ENCODE data around the gene KCND2.

GRCh38 chr7:120609136-120609753 is 336.3 kb downstream of the KCND2 start:
- TF ChIP-seq CTCF (IDR thresholded peaks at IDR 0.05) (no peak), MAX (IDR thresholded peaks at IDR 0.05) (no peak), SREBF2 (IDR thresholded peaks at IDR 0.05) (no peak), RNF2 (IDR thresholded peaks at IDR 0.05; ENCODE audit: borderline replicate concordance, low read depth) (no peak), CEBPB (IDR thresholded peaks at IDR 0.05) (no peak), EP300 (IDR thresholded peaks at IDR 0.05) (no peak), MYC (IDR thresholded peaks at IDR 0.05; ENCODE audit: borderline replicate concordance, low read length) (no peak), CHD2 (IDR thresholded peaks at IDR 0.05; ENCODE audit: low read length, partially characterized antibody) (no peak), HMGXB4 (CRISPR knock-in tag; IDR thresholded peaks at IDR 0.05; ENCODE audit: borderline replicate concordance) (no peak), MAFK (IDR thresholded peaks at IDR 0.05; ENCODE audit: partially characterized antibody) (no peak), CHD4 (IDR thresholded peaks at IDR 0.05; ENCODE audit: borderline replicate concordance) (no peak), ESRRA (IDR thresholded peaks at IDR 0.05; ENCODE audit: borderline replicate concordance, low read length) (no peak), TP53 (CRISPR knock-in tag; IDR thresholded peaks at IDR 0.05) (no peak), KDM1A (IDR thresholded peaks at IDR 0.05; ENCODE audit: low read depth) (no peak)
